Mesodermal cell (in vitro differentiated cells): ENCODE data around the gene GPR171. TPM values are rescaled to one million over a fixed set of nuclear protein-coding genes. Genes with fewer than 3 reads are reported as not detected.
"Not testable (repeated sequence)": the region's sequence is repeated elsewhere in the genome, so short reads cannot be mapped to it uniquely, and the experiment has no call there.

Source experiments
- H3K27ac ChIP-seq: 2 replicates; pipeline ENCODE4 v1.7.0; 2013; ENCODE audit warnings: mild to moderate bottlenecking, low read depth, low read length, moderate library complexity; ENCODE audit not compliant: severe bottlenecking
- H3K36me3 ChIP-seq: 2 replicates; pipeline ENCODE4 v1.7.1; 2013; ENCODE audit warnings: mild to moderate bottlenecking, low read length, moderate library complexity; ENCODE audit not compliant: control insufficient read depth, insufficient read depth
- H3K4me1 ChIP-seq: one replicate; pipeline ENCODE4 v1.7.1; 2013; ENCODE audit warnings: mild to moderate bottlenecking, low read length; ENCODE audit not compliant: insufficient read depth, control insufficient read depth, poor library complexity, severe bottlenecking
- H3K4me3 ChIP-seq: 2 replicates; pipeline ENCODE4 v1.7.0; 2013; ENCODE audit warnings: low read length, control low read depth, mild to moderate bottlenecking; ENCODE audit not compliant: insufficient read depth, poor library complexity, severe bottlenecking; ENCODE audit errors: extremely low read depth
- H3K9me3 ChIP-seq: 2 replicates; pipeline ENCODE4 v1.7.1; 2013; ENCODE audit warnings: mild to moderate bottlenecking, low read length, moderate library complexity; ENCODE audit not compliant: control insufficient read depth
- WGBS, 2 experiments: methylation state at CpG; one replicate each; pipeline ENCODE4 v1.1.5; 2013; ENCODE audit warnings: missing lambda C conversion rate in 2 of 2; ENCODE audit not compliant: insufficient coverage in 2 of 2; 5-methylcytosine and 5-hydroxymethylcytosine counted together
- polyA plus RNA-seq, 2 experiments: library from polyadenylated mRNA; stranded (reverse); fragments of 50-300 nt; gene quantifications; one replicate each; pipeline ENCODE4 v1.2.3, GENCODE V29; 2013

GPR171 gene, protein sequence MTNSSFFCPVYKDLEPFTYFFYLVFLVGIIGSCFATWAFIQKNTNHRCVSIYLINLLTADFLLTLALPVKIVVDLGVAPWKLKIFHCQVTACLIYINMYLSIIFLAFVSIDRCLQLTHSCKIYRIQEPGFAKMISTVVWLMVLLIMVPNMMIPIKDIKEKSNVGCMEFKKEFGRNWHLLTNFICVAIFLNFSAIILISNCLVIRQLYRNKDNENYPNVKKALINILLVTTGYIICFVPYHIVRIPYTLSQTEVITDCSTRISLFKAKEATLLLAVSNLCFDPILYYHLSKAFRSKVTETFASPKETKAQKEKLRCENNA
- not detected for polyA plus RNA-seq (2013, experiment 1 of 2)
- not detected for polyA plus RNA-seq (2013, experiment 2 of 2)

DNA sequence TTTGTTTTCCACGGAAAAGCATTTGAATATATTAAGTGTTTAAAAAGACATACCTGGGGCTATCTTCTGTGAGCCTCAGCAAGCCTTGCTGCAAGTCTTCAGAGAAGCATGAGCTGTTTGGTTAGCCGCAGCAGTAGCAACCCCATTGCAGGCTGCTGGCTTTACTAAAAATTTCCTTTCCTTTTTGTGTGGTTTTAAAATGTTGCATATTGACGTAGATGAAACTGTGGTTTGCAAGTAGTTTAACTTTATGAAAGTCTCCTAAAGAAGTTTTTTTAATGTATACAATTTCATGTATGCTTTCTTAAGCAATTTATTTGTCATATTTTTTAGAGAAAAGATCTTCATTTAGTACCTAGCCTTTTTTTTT, at the start of gene GPR171:
TSS of gene GPR171 (minus strand) at position 166 of the 370 bp plus-strand sequence. CDS start 3,830 bp downstream, outside the sequence.
- Histone ChIP-seq H3K27ac (no peak within 1 kb of the TSS), H3K9me3 (no peaks in the 10 kb centered on the region), H3K36me3 (no peaks in the 10 kb centered on the region), H3K4me3 (no peak within 1 kb of the TSS), H3K4me1 (no peaks in the 10 kb centered on the region)
- WGBS, 2 experiments = 83 to 100% methylated on average over 1 of the region's 3 CpGs

DNA sequence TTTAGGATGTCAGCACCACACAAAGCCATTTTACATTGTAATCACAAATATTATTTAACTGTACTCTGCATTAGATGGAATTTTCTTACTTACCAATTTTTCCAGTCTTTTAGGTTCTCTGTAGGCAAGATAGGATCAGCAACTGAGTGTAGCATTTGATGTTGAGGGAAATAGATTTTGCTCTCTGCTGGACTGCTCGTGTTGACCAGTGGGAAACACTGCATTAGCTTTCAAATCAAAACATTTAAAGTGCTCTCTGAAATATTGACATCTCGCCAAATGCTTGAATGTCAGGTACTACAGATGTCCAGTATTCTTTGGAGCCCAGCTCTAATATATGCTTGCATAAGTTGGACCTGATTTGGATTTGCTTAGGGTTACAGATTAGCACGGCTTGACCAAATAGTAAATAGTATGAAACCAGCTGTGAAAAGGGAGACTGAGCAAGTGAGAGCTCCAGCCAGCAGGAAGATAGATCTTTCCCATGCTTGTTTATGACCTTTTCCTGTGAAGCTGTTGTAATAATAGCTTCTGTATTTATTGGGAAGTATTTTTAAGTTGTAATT, 45.8 kb upstream of the GPR171 start:
- no peak overlapping the region for H3K27ac ChIP-seq
- no peaks in the 10 kb centered on the region for H3K36me3 ChIP-seq
- WGBS, 2 experiments = 95% methylated on average over 3 of the region's 3 CpGs
- H3K9me3 ChIP-seq = no peaks in the 10 kb centered on the region
- no peak overlapping the region for H3K4me3 ChIP-seq
- no peaks in the 10 kb centered on the region for H3K4me1 ChIP-seq

DNA sequence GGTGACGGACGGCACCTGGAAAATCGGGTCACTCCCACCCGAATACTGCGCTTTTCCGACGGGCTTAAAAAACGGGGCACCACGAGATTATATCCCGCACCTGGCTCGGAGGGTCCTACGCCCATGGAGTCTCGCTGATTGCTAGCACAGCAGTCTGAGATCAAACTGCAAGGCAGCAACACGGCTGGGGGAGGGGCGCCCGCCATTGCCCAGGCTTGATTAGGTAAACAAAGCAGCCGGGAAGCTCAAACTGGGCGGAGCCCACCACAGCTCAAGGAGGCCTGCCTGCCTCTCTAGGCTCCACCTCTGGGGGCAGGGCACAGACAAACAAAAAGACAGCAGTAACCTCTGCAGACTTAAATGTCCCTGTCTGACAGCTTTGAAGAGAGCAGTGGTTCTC, 39.0 kb upstream of the GPR171 start:
- H3K36me3 ChIP-seq, H3K9me3 ChIP-seq, H3K4me3 ChIP-seq, H3K27ac ChIP-seq, H3K4me1 ChIP-seq: not testable (repeated sequence)
- 48 to 80% methylated on average over 1 to 4 of the region's 18 CpGs for WGBS, 2 experiments

DNA sequence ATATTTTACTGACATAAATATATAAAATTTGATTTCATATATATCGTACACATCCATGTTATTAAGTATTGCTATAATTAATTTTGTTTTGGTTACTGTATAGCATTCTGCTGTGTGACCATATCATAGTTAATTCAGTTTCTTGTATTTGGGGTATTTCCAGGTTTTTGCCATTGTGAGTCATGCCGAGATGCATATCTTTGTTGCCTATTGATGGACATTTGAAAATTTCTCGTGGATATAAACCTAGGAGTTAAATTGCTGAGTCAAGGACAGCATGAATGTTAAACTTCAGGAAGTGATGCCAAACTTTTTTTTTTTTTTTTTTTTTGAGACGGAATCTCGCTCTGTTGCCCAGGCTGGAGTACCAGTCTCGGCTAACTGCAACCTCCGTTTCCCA, 33.7 kb upstream of the GPR171 start:
- 87 to 93% methylated on average over 5 of the region's 7 CpGs for WGBS, 2 experiments
- no peaks in the 10 kb centered on the region for H3K4me1 ChIP-seq

DNA sequence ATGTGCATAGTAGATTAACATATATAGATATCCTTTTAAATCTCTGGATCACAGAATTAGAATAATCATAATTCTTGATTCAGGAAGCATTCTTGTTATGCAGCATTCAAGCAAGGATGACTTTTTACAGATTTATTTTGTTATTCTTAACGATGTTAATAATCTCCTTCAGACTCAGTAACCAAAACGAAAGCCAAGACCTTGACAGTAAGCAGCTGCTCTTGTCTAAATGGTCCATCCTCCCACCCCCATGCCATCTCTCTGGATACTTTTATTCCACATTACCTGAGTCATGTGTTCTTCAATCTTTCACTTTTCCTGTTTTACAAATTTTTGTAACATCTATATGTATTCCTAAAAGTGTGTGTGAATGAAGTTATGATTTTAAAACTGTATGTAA, 33.3 kb upstream of the GPR171 start:
- H3K27ac ChIP-seq = no peak overlapping the region

More for the DNA sequence above, 33.7 kb upstream of the GPR171 start:
- Histone ChIP-seq H3K9me3 (no peaks in the 10 kb centered on the region), H3K4me3 (no peak overlapping the region), H3K27ac (no peak overlapping the region), H3K36me3 (no peaks in the 10 kb centered on the region)

DNA sequence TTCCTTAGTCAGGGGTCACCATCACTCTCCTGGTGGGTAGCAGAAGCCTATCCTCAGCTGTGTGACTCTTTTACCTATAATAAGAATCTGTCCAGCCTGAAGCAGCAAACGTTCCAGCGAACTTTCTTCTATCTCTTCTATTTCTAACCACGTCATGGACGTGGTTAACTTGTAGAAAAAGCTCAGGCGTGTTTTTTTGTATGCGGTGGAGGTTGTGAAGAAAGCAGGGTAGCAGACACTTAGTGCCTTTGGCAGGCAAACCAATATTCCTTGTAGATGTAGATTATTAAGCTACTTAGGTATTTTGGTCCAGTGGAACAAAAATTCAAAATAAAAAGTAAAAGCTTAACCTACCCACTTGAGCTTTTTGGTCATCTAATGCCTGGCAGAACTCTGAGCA, 31.8 kb upstream of the GPR171 start:
- Histone ChIP-seq H3K4me1 (peaks cover under 1% of the 10 kb centered on the region), H3K27ac (no peak overlapping the region), H3K9me3 (no peaks in the 10 kb centered on the region), H3K4me3 (no peak overlapping the region), H3K36me3 (no peaks in the 10 kb centered on the region)
- 92 to 100% methylated on average over 1 to 5 of the region's 6 CpGs for WGBS, 2 experiments

More for the DNA sequence above, 33.3 kb upstream of the GPR171 start:
- H3K9me3 ChIP-seq = no peaks in the 10 kb centered on the region
- H3K36me3 ChIP-seq = no peaks in the 10 kb centered on the region
- 100% methylated on average over 2 of the region's 2 CpGs; no CpG with 5 or more reads in 1 of the 2 experiments for WGBS, 2 experiments
- H3K4me3 ChIP-seq = no peak overlapping the region
- no peaks in the 10 kb centered on the region for H3K4me1 ChIP-seq

DNA sequence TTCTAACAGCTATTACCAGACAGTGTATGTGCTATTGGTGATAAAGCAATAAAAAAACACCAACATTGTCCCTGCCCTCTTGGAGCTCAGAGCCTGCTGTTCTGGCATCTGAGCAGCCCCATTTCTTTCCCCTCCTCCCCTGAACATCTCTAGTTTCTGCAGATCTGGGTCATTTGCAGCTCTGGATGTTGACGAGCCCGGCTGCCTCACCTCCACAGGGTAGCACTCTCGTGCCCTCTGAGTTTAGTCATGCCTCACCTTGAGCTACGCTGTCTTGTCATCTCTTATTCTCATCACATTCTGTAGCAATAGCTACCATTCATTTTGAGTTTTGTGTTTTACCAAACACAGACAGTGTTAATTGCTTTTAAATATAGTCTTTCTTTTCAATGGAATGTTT, 30.0 kb upstream of the GPR171 start:
- Histone ChIP-seq H3K4me1 (peaks cover 18% of the 10 kb centered on the region), H3K27ac (no peak overlapping the region), H3K36me3 (no peaks in the 10 kb centered on the region), H3K4me3 (no peak overlapping the region), H3K9me3 (no peaks in the 10 kb centered on the region)
- WGBS, 2 experiments = 79 to 94% methylated on average over 4 of the region's 4 CpGs

DNA sequence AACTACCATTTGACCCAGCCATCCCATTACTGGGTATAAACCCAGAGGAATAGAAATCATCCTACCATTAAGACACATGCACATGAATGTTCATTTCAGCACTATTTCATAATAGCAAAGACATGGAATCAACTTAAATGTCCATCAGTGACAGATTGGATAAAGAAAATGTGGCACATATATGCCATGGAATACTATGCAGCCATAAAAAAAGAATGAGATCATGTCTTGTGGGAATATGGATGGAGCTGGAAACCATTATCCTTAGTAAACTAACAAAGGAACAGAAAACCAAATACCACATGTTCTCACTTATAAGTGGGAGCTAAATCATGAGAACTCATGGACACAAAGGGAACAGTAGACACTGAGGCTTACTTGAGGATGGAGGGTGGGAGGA, 29.4 kb upstream of the GPR171 start:
- peaks cover 22% of the 10 kb centered on the region for H3K4me1 ChIP-seq
- H3K4me3 ChIP-seq, H3K36me3 ChIP-seq, H3K27ac ChIP-seq, H3K9me3 ChIP-seq: not testable (repeated sequence)

DNA sequence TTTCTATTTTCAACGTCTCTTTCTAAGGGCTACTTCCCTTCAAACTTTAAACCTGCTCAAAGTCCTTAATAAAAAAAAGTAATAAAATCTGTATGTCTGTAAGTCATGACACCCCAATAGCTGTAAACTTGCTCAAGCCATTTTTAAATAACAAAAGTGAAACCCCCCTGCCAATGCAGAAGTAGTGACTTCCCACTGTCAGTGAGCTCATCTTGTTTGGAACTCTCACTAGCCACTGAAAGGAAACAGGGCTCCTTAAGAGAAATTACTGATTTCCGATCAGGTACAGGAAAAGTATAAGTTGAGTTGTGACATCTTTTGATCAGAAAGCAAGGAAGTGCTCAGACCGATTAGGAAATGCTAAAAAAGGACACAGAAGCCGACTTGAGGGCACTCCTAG, 27.6 kb upstream of the GPR171 start:
- 61 to 78% methylated on average over 3 of the region's 4 CpGs for WGBS, 2 experiments
- no peaks in the 10 kb centered on the region for H3K9me3 ChIP-seq

DNA sequence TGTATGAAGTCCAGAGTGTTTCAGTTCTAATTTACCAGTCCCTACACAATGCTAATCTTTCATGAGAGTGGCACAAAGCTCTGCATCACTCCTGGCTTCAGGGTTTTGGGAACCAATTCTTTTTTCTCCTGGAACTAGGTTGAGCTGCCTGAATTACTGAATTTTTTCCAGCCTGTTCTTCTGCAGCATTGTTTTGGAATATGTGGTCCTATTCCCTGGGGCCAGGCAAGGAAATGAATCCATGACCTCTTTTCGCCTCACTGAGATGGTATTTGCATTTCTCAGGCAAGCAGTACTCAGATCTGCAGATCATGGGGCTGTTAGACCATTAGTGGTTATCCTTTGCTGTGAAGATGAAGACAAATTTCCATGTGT, 25.6 kb upstream of the GPR171 start:
- peak overlapping the region; percentile 96 for H3K27ac ChIP-seq
- H3K4me1 ChIP-seq = peaks cover 43% of the 10 kb centered on the region
- no peaks in the 10 kb centered on the region for H3K9me3 ChIP-seq
- H3K36me3 ChIP-seq = no peaks in the 10 kb centered on the region
- no peak overlapping the region for H3K4me3 ChIP-seq
- 70% methylated on average over 1 of the region's 1 CpG for WGBS, 2 experiments

More for the DNA sequence above, 27.6 kb upstream of the GPR171 start:
- no peak overlapping the region for H3K4me3 ChIP-seq
- no peaks in the 10 kb centered on the region for H3K36me3 ChIP-seq
- H3K27ac ChIP-seq = no peak overlapping the region
- peaks cover 37% of the 10 kb centered on the region for H3K4me1 ChIP-seq
